ENCODE measurements around the gene EIF4G1. TPM values are rescaled to one million over a fixed set of nuclear protein-coding genes. Genes with fewer than 3 reads are reported as not detected.

The EIF4G1 gene
- total RNA-seq, 1 experiment from 2014 or later: 496 TPM

GRCh38 chr3:184353546-184353941 lies 39.1 kb downstream of the EIF4G1 start (continued):
- TF ChIP-seq, protein P1, sequence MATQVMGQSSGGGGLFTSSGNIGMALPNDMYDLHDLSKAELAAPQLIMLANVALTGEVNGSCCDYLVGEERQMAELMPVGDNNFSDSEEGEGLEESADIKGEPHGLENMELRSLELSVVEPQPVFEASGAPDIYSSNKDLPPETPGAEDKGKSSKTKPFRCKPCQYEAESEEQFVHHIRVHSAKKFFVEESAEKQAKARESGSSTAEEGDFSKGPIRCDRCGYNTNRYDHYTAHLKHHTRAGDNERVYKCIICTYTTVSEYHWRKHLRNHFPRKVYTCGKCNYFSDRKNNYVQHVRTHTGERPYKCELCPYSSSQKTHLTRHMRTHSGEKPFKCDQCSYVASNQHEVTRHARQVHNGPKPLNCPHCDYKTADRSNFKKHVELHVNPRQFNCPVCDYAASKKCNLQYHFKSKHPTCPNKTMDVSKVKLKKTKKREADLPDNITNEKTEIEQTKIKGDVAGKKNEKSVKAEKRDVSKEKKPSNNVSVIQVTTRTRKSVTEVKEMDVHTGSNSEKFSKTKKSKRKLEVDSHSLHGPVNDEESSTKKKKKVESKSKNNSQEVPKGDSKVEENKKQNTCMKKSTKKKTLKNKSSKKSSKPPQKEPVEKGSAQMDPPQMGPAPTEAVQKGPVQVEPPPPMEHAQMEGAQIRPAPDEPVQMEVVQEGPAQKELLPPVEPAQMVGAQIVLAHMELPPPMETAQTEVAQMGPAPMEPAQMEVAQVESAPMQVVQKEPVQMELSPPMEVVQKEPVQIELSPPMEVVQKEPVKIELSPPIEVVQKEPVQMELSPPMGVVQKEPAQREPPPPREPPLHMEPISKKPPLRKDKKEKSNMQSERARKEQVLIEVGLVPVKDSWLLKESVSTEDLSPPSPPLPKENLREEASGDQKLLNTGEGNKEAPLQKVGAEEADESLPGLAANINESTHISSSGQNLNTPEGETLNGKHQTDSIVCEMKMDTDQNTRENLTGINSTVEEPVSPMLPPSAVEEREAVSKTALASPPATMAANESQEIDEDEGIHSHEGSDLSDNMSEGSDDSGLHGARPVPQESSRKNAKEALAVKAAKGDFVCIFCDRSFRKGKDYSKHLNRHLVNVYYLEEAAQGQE (IDR thresholded peaks at IDR 0.05; ENCODE audit: low read depth): no peak

DNA sequence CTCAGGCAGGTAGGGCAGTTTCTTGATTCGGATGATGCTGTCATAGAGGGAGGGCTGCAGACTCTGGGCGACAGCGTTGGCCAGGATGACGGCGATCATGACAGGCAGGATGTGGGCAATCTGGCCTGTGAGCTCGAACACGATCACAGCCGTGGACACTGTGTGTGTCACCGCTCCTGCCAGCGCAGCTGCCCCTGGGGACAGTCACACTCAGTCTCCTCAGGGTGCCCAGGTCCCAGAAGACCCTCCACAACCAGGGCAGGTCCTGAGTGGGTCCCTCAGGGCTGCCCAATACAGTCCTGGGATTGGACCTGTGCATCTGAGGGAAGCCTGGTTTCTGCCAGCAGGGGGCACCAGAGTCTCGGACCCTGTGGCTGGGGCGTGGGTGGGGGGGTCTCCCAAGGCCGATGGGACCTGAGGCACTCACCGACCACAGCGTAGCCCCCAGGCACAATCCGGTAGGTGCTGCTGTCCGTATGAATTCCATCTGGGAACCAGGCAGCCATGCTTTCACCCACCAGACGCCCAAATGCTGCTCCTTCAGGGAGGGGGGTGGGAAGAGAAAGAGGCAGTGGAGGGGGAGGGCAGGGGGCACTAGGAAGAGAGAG lies 39.8 kb downstream of the EIF4G1 start:
- no peak for DNase-seq (ENCODE audit: low read depth, low spot score)
- BruUV-seq (replicated peaks): no TSS peak
- intact Hi-C loops (cut with micrococcal nuclease): no loop called here

More for the DNA sequence above, 39.8 kb downstream of the EIF4G1 start:
- CTCF ChIA-PET: interaction anchor here (1.0 to 1.2 kb wide), 2 partner anchors 18 to 178 kb away, joined by 3 to 4 read pairs; no protein-coding TSS in a partner anchor
- no peak overlapping the region for H3K4me2 ChIP-seq (ENCODE audit: low read length)
- no peaks in the 10 kb centered on the region for H3K27me3 ChIP-seq (ENCODE audit: insufficient read depth, low read length)
- H2AFZ ChIP-seq (ENCODE audit: low read depth, low read length, poor library complexity, severe bottlenecking): no peak overlapping the region
- RAD21 ChIA-PET (ENCODE audit: low non-redundant PET in 1 of 2, low total read pairs in 2 of 2, uncharacterized antibody in 2 of 2, unreplicated experiment in 2 of 2): no interaction called here
- no peak overlapping the region for H3K9ac ChIP-seq (ENCODE audit: low read length)
- no peak overlapping the region for H3K4me3 ChIP-seq (replicated peaks in 1 of 2; ENCODE audit: low read depth in 1 of 2, low read length in 2 of 2)
- no peaks in the 10 kb centered on the region for H3K9me3 ChIP-seq (ENCODE audit: control insufficient read depth in 1 of 2, insufficient read depth in 1 of 2, low read depth in 1 of 2, low read length in 2 of 2)
- H3K9me2 ChIP-seq (ENCODE audit: insufficient read depth): no peaks in the 10 kb centered on the region
- no peak overlapping the region for H3K27ac ChIP-seq (ENCODE audit: low read depth, low read length)
- no peaks in the 10 kb centered on the region for H4K20me1 ChIP-seq (ENCODE audit: insufficient read depth)
- no peaks in the 10 kb centered on the region; the same call in 1 of the 2 replicates for H3K79me2 ChIP-seq (ENCODE audit: insufficient read depth, low read length)
- no peak for TF ChIP-seq EZH2phosphoT487 (IDR thresholded peaks at IDR 0.05; ENCODE audit: borderline replicate concordance)
- TF ChIP-seq, protein P2, sequence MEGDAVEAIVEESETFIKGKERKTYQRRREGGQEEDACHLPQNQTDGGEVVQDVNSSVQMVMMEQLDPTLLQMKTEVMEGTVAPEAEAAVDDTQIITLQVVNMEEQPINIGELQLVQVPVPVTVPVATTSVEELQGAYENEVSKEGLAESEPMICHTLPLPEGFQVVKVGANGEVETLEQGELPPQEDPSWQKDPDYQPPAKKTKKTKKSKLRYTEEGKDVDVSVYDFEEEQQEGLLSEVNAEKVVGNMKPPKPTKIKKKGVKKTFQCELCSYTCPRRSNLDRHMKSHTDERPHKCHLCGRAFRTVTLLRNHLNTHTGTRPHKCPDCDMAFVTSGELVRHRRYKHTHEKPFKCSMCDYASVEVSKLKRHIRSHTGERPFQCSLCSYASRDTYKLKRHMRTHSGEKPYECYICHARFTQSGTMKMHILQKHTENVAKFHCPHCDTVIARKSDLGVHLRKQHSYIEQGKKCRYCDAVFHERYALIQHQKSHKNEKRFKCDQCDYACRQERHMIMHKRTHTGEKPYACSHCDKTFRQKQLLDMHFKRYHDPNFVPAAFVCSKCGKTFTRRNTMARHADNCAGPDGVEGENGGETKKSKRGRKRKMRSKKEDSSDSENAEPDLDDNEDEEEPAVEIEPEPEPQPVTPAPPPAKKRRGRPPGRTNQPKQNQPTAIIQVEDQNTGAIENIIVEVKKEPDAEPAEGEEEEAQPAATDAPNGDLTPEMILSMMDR (IDR thresholded peaks at IDR 0.05 in 2 of 3, conservative IDR thresholded peaks at IDR 0.05 in 1 of 3; ENCODE audit: borderline replicate concordance in 1 of 3, insufficient read depth in 1 of 3, low read depth in 2 of 3, low read length in 2 of 3): peak in 2 of 3 experiments; percentile 84 to 86; a peak in 4 of 6 replicates
- POLR2A ChIA-PET: no interaction called here
- H3K36me3 ChIP-seq (ENCODE audit: control insufficient read depth in 1 of 2, insufficient read depth in 2 of 2, low read length in 2 of 2): peaks cover 24% of the 10 kb centered on the region in 2 experiments; a peak in 3 of 4 replicates
- H3K4me1 ChIP-seq (ENCODE audit: control insufficient read depth in 1 of 2, insufficient read depth in 2 of 2, low read length in 2 of 2): peaks cover 0 to 3% of the 10 kb centered on the region in 2 experiments; a peak in 1 of 4 replicates
- ATAC-seq: peak; percentile 91

Measured in HCT116 (cell line).